Activated CD8-positive, alpha-beta memory T cell treated with anti-CD3 and anti-CD28 coated beads for 48 hours (primary cell): ENCODE measurements around the gene RALY.
"Not testable (repeated sequence)": the region's sequence is repeated elsewhere in the genome, so short reads cannot be mapped to it uniquely, and the experiment has no call there.

Experiments used
- DNase-seq, 3 experiments: peaks; one replicate each; pipeline ENCODE4 v3.0.0-alpha.2; 2020; ENCODE audit warnings: low read depth in 2 of 3, low spot score in 2 of 3

Gene RALY

GRCh38 chr20:34132491-34132890 lies 138.8 kb downstream of the RALY start:
- not testable (repeated sequence) for DNase-seq

DNA sequence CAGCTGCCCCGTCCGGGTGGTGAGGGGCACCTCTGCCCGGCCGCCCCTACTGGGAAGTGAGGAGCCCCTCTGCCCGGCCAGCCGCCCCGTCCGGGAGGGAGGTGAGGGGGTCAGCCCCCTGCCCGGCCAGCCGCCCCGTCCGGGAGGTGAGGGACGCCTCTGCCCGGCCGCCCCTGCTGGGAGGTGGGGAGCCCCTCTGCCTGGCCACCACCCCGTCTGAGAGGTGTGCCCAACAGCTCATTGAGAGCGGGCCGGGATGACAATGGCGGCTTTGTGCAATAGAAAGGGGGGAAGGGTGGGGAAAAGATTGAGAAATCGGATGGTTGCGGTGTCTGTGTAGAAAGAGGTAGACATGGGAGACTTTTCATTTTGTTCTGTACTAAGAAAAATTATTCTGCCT lies 139.2 kb downstream of the RALY start:
- not testable (repeated sequence) for DNase-seq

- not testable (repeated sequence) for DNase-seq
Observed at GRCh38 chr20:34133365-34133860, 139.7 kb downstream of the RALY start.
